GM18870 (cell line): Measurements from ENCODE around the gene LHFPL6.

Source experiments
- ATAC-seq: cut with Tn5 transposase; IDR thresholded peaks from one replicate; pipeline ENCODE4 v1.9.1; 2021; ENCODE audit warnings: moderate library complexity; ENCODE audit not compliant: unreplicated experiment

Gene LHFPL6

GRCh38 chr13:39419068-39419467, 183.9 kb downstream of the LHFPL6 start:
- ATAC-seq, result no peak

GRCh38 chr13:39418424-39418823, 184.6 kb downstream of the LHFPL6 start:
- ATAC-seq, result no peak

GRCh38 chr13:39417643-39418042, 185.3 kb downstream of the LHFPL6 start:
- no peak for ATAC-seq

- ATAC-seq, result no peak
These were observed 185.9 kb downstream of the LHFPL6 start for GRCh38 chr13:39417131-39417530.

GRCh38 chr13:39415008-39415802, 187.8 kb downstream of the LHFPL6 start:
- no peak for ATAC-seq

- ATAC-seq, result no peak
These were observed 188.7 kb downstream of the LHFPL6 start for GRCh38 chr13:39414339-39414738.

GRCh38 chr13:39411511-39411910, 191.5 kb downstream of the LHFPL6 start:
- ATAC-seq, result no peak

GRCh38 chr13:39410964-39411363, 192.0 kb downstream of the LHFPL6 start:
- ATAC-seq, result no peak

GRCh38 chr13:39410096-39410901, 192.7 kb downstream of the LHFPL6 start:
- no peak for ATAC-seq

- no peak for ATAC-seq
These were observed 194.5 kb downstream of the LHFPL6 start for GRCh38 chr13:39408512-39408911.

GRCh38 chr13:39407786-39408185, 195.2 kb downstream of the LHFPL6 start:
- ATAC-seq, result no peak

- no peak for ATAC-seq
These were observed 195.9 kb downstream of the LHFPL6 start for GRCh38 chr13:39407138-39407537.

- peak; percentile 68 for ATAC-seq
These were observed 196.3 kb downstream of the LHFPL6 start for GRCh38 chr13:39406688-39407087.

GRCh38 chr13:39405596-39406205, 197.3 kb downstream of the LHFPL6 start:
- ATAC-seq, result no peak

- no peak for ATAC-seq
These were observed 197.9 kb downstream of the LHFPL6 start for GRCh38 chr13:39405107-39405506.

GRCh38 chr13:39403106-39403505, 199.9 kb downstream of the LHFPL6 start:
- ATAC-seq, result no peak

- no peak for ATAC-seq
These were observed 200.6 kb downstream of the LHFPL6 start for GRCh38 chr13:39402221-39402970.

- no peak for ATAC-seq
These were observed 201.2 kb downstream of the LHFPL6 start for GRCh38 chr13:39401756-39402155.

GRCh38 chr13:39401046-39401705, 201.8 kb downstream of the LHFPL6 start:
- ATAC-seq, result no peak

GRCh38 chr13:39399102-39399501, 203.9 kb downstream of the LHFPL6 start:
- ATAC-seq, result no peak

GRCh38 chr13:39397896-39398265, 205.1 kb downstream of the LHFPL6 start:
- no peak for ATAC-seq
